GM18867 (cell line): ENCODE results near the gene CBX8.

Experiments used
- ATAC-seq: cut with Tn5 transposase; IDR thresholded peaks from one replicate; pipeline ENCODE4 v1.9.1; 2021; ENCODE audit warnings: mild to moderate bottlenecking, moderate library complexity; ENCODE audit not compliant: unreplicated experiment

CBX8 gene

DNA sequence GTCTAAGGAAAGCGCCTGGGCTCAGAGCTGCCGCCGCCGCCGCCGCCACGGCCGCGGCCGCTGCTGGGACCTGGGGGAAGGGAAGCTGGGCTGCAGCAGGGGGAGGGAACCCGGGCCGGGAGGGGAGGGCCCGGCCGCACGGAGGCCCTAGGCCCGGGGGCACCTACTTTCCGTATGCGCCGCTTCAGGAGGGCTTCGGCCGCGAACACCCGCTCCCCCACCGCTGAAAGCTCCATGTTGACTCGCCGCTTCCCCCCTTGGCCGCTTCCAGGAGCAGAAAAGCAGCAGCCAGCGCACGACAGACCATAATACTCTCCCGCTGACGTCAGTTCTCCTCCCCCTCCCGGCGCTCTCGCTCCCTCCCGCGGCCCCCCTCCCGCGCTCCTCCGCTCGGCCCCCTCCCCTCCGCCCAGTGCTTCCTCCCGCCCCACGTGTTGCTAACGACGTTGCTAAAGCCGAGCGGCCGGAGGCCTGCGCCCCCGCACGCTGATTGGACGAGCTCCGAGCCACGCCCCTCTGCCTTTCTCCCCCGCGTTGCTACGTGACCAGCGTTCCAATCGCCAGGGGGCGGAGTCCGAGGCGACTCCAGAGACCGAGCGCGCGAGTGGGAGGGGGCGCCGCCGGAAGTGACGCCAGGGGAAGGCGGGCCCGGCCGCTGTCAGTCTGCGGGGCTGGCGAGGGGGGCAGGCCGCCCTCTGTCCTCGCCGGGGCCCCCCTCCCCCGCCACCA is at the start of gene CBX8:
Gene CBX8 (minus strand): TSS at position 315 of the 729 bp plus-strand sequence. CDS start 79 bp downstream, at position 236.
- peak; percentile 86 for ATAC-seq

DNA sequence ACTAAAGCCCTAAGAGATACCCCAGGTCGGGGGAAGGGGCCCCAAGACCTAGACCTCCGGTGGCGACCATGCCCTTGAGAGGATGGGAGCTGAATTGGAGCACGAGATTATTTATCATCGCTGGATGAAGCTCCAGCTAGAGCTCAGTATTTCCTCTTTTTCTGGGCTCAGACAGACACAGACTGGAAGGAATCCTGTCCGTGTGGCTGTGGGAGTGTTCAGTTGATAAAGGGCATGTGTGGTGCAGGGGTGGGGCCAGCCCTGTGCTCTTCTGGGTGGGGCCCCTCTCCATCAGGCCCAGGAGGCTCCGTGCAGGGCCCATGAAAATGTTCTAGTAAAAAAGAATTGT is 48.7 kb upstream of the CBX8 start:
- ATAC-seq = no peak

DNA sequence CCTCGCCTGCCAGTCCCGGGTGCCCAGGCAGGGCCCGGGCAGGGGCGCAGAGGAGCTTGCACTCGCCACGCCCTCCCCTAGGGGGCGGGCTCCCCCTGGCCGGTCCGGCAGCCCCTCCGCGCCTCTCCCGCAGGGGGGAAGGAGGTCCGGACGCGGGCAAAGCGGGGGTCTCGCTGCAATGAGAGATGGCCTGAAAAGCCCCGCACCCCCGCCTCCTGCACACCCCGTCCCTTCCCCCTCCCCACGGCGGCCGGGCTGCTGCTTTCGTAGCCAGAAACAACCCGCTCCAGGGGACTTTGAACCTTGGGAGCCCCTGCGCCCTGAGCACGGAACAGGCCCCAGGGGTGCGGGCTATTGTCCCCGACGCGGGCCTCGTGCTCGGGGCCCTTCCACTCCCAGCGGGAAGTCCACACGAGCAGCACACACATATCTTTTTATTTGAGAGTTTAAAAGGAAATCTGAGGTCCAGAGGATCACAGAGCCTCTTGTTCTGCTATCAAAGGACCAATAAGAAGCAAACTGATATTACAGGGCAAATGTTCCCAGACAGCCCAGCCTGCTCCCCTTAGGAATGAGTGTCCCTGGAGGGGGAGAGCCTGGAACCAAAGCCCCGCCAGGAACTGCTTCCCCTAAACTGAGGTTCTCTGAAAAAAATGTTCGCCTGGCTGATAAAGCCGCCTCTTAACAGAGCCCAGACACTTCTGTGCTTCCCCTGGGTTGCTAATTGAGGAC is 48.2 kb upstream of the CBX8 start:
- ATAC-seq = no peak

DNA sequence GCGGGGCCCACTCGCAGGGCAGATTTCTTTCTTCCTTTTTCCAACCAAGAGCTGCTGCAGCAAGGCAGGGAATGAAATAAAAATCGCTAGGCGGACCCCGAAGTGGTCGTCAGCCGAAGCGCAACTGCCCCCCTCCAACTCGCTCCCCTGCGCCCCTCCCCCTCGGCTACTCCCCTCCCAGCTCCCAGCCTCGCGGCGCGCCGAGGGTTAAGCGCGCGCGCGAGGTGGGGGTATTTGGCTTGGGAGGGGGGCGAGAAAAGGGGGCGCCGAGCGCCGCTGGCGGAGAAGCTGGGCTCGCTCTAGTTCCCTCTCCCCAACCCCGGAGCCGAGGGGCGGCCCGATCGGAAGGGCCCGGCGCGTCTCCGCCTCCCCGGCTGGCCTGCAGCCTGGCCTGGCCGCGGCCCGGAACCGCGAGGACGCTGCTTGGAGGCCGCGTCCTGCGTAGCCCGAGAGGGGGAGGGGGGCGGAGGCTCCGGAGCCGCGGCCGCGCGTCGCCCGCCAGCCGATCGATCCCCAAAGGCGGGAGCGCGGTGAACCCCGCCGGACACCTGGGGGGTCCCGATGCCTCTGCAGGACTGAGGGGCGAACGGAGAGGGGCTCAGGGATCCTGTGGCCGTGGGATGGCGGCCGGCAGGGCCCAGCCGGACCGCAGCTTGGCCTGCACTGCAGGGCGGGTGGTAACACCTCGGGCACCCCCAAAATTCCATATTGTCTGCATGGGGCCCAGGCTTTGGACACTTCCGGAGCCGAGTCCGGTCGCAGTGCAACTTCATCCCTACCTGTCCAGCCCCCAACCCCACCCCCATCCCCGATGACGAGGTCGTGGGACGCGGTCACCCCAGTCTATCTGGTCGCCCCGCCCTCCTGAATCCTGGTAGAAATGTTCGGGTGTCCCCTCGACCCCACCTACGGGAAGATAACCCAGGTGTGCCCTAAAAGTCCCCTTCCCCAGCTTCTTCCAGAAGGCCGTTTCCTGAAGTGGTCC is 47.2 kb upstream of the CBX8 start:
- no peak for ATAC-seq

DNA sequence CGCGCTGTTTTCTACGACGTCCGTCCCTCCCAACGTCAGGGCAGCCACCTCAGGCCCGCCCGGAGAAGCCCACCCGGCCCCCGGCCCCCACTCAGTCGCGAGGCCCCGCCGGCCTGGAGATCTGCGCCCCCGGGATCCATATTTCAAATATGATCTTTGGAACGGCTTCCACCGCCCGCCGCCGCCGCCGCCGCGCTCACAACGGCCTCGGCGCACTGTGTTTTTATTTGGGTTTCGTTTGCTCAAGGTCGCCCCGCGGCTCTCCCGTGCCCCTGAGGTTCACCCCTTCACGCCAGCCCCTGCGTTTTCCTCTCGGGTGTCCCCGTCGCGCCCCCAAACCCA is 46.6 kb upstream of the CBX8 start:
- no peak for ATAC-seq

DNA sequence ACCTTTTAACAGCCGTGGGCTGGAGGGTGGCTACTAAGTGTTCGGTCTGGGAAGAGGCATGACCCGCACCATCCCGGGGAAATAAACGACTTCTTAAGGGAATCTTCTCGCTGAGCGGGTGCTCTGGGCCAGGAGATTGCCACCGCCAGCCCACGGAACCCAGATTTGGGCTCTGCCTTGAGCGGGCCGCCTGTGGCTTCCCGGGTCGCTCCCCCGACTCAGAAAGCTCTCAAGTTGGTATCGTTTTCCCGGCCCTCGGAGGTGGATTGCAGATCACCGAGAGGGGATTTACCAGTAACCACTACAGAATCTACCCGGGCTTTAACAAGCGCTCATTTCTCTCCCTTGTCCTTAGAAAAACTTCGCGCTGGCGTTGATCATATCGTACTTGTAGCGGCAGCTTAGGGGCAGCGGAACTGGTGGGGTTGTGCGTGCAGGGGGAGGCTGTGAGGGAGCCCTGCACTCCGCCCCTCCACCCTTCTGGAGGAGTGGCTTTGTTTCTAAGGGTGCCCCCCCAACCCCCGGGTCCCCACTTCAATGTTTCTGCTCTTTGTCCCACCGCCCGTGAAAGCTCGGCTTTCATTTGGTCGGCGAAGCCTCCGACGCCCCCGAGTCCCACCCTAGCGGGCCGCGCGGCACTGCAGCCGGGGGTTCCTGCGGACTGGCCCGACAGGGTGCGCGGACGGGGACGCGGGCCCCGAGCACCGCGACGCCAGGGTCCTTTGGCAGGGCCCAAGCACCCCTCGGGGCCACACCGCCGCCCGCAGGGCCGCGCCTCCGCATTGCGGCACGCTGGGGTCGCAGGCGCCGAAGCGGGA is 46.0 kb upstream of the CBX8 start:
- no peak for ATAC-seq

DNA sequence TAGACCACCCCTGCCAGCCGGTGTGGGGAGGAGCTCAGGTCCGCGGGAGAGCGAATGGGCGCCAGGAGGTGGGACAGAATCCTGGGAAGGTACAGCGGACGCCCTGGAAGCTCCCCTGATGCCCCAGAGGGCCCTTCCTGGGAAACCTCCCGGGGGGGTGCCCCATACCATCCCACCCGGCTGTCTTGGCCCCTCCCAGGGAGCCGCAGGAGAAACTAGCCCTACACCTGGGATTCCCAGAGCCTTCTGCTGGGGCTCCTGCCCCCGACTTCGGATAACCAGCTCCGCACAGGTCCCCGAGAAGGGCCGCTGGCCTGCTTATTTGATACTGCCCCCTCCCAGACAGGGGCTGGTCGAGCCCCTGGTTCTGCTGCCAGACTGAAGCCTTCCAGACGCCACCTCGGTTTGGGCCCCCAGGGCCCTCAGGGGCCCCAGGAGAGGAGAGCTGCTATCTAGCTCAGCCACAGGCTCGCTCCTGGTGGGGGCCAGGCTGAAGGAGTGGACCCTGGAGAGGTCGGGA is 45.3 kb upstream of the CBX8 start:
- no peak for ATAC-seq

DNA sequence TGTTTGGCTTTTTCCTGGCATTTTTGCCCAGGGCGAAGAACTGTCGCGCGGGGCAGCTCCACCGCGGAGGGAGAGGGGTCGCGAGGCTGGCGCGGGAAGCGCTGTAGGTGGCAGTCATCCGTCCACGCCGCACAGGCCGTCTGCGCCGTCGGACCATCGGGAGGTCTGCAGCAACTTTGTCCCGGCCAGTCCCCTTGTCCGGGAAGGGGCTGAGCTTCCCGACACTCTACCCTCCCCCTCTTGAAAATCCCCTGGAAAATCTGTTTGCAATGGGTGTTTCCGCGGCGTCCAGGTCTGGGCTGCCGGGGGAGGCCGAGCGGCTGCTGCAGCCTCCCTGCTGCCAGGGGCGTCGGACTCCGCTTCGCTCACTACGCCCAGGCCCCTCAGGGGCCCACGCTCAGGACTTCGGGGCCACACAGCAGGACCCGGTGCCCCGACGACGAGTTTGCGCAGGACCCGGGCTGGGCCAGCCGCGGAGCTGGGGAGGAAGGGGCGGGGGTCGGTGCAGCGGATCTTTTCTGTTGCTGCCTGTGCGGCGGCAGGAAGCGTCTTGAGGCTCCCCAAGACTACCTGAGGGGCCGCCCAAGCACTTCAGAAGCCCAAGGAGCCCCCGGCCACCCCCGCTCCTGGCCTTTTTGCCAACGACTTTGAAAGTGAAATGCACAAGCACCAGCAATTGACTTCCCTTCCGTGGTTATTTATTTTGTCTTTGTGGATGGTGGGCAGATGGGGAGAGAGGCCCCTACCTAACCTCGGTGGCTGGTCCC is 44.7 kb upstream of the CBX8 start:
- no peak for ATAC-seq

DNA sequence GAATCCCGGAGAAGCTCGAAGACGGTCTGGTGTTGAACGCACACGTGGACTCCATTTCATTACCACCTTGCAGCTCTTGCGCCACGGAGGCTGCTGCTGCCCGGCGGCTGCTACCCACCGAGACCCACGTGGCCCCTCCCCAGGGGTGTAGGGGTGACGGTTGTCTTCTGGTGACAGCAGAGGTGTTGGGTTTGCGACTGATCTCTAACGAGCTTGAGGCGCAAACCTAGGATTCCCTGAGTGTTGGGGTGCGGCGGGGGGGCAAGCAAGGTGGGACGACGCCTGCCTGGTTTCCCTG is 44.1 kb upstream of the CBX8 start:
- ATAC-seq = no peak

DNA sequence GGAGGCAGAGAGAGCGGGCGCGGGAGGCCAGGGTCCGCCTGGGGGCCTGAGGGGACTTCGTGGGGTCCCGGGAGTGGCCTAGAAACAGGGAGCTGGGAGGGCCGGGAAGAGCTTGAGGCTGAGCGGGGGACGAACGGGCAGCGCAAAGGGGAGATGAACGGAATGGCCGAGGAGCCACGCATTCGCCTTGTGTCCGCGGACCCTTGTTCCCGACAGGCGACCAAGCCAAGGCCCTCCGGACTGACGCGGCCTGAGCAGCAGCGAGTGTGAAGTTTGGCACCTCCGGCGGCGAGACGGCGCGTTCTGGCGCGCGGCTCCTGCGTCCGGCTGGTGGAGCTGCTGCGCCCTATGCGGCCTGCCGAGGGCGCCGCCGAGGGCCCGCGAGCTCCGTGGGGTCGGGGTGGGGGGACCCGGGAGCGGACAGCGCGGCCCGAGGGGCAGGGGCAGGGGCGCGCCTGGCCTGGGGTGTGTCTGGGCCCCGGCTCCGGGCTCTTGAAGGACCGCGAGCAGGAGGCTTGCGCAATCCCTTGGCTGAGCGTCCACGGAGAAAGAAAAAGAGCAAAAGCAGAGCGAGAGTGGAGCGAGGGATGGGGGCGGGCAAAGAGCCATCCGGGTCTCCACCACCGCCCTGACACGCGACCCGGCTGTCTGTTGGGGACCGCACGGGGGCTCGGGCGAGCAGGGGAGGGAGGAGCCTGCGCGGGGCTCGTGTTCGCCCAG is 43.6 kb upstream of the CBX8 start:
- no peak for ATAC-seq

DNA sequence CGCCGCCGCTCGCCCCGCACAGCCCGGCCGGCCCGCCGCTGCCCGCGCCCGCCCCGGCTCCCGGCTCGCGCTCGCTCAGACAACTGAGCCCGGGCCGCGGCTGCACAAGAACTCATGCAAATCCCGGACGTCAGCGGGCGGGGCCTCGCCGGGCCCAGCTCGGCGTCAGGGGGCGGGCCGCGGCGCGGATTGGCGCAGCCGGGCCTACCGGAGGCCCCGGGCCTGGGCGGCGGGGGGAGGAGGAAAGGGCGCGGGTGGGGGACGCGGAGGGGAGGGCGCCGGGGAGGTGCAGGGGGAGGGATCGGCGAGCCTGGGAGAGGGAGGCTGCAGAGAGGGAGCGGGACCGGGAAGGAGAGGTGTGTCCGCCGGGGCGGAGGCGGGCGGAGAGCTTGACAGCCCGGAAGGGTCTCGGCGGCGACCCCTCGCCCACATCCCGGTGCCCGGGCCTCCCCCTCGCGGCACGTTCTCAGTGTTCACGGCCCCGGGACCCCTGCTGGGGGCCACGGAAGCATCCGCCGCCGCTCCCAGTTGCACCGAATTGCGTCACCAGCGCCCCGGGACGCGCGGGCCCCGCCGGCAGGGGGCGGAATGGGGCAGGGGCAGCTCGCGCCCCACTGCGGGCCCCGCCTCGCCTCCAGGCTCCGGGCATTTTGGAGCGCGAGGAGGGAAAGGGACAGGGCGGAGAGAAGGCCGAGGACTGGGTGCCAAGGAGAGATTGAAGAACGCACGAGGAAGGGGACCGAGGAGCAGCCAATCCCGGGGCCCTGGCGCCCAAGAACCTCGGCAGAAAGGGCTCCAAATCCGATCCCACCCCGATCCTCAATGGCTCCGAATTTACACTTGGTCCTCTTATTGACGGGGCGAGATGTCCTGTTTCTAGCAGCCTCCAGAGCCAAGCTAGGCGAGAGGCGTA is 42.7 kb upstream of the CBX8 start, which contains the start of gene CBX4:
Gene CBX4 (minus strand): TSS at position 85 of the 913 bp plus-strand sequence. CDS start 189 bp downstream, outside the sequence.
- ATAC-seq = peak; percentile 69

DNA sequence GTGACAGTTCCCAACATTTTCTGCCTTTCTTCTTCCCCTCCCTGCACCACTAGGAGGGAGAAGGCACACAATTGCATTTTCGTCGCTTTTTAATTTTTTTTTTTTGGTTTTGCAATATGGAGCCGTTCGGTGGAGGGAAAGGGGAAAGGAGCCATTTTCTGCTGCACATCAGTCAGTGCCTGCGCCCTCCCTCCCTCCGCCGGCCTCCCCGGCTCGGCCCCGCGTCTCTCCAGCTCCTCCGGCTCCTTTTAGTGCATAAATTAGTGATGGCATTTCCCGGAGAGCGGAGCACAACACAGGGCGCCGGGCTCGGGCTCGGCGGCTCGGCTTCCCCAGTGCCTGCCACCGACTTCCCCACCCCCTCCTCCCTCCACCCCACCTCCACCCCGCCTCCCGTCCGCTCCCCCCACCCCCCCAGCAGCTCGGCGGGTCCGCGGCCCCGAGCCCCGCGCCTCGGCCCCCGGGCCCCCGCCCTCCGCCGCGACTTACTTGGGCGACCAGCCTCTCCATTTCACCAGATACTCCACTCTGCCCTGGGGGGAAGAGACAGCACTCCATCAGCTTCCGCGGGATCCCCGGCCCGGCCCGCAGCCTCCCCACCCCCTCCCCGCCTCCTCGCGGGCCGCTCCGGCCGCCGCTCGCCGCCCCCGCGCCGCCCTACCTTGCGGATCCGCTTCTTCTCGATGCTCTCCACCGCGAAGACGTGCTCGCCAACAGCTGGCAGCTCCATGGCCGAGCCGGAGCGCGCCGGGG is 41.8 kb upstream of the CBX8 start:
- peak; percentile 15 for ATAC-seq

DNA sequence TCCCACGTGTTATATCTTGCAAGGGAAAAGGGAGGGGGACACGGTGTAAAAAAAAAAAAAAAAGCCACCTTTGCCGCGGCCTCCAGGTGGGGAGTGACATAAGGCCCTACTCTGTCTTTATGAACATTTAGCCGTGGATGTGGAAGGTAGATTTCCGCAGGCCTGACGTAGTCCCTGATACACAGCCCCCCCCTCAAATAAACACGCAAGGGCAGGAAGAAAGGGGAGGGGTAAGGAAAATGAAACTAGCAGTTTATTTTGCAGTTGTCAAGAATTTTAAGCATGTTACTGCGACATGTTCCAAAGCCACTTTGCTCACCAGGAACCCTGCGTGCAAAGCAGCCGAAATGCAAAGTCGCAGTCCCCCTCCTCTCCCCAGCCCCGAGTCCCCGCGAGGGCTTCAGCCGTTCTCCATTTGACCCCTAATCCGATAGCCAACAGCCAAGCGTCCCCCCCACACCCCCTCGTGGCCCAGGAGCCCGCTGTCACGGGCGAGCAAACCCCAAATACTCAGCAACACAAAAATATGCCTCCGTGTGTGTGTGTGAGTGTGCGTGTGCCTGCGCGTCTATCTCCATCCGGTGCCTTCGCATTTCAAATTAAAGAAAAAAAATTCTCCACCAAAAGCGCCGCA is 41.1 kb upstream of the CBX8 start:
- no peak for ATAC-seq

DNA sequence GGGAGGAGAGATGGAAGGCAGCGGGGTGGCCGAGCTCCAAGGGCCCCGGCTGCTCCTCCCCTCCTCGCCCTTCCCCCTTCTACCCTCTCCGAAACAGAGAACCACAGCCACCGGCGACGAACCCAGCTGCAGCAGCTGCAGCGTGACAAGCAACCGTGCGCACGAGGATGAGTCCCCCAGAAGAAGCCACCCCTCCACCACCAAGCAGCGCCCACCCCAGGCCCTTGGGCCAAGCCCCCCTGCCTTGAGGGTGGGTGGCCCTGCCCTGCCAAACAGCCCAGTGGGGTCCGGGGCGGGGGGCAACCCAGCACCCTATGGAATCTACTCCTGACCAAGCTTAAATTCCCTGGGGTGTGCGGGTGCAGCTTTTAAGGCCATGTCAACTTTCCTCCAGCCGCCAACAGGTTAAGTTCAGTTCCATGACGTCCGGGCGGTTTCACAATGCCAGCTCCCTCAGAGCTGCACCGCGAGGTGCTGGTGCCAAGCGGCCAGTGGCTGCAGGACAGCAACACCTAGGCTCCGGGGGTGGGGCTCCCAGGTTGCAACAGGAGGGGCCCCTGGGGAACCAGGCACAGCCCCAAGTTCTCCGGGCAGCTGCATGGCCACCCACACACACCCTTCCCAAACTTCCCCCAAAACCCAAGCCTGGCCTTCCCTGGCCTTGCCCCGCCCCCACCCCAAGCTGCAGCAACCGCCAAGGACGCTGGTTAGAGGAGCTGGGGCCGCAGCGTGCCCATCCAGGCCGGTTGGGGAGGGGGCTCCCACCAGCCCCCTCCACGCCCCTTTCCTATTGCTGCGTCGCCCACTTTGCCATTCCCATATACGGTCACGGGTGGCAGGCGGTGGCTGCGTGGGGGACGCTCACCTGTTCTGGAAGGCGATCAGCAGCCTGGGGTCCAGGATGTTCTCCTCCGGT is 40.4 kb upstream of the CBX8 start:
- ATAC-seq = peak; percentile 33

DNA sequence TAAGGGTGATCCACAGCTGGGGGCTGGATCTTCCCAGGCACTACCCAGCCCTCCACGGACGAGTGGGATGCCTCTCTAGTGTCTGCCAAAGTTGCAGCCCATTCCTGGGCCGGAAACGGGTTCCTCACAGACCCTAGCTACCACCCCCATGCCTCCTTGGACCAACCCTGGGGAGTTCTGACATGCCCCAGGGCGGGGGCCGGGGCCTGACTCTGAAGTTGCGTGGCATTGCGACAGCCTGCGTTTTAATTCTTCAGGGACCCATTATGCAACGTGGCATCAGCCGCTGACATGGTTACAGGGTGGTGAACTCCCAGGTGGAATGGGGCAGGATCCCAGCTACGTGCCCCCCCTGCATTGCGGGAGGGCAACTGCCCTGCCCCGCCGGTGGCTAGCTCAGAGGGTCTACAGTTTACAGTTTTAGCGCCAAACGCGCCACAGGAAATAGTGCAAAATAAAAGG is 39.7 kb upstream of the CBX8 start:
- ATAC-seq = no peak
